ENCODE results near the gene TWF2. TPM values are rescaled to one million over a fixed set of nuclear protein-coding genes. Genes with fewer than 3 reads are reported as not detected.

TWF2 gene
- total and polyA plus RNA-seq, 2 of the 13 experiments (the other 11 are each of a cell fraction or from before 2014, with no cell fraction given) = 45.5 to 108 TPM

DNA sequence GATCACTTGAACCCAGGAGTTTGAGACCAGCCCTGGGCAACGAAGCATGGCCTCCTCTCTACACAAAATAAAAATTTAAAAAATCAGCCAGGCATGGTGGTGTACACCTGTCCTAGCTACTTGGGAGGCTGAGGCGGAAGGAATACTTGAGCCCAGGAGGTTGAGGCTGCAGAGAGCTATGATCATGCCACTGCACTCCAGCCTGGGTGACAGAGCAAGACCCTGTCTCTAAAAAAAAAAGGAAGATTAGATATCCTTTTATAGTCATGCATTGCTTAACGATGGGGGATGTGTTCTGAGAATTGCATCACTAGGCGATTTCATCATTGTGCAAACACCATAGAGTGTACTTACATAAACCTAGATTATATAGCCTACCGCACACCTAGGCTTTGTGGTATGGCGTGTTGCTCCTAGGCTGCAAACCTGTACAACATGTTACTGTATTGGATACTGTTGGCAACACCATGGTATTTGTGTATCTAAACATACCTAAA is 28.4 kb downstream of the TWF2 start:
- ChIA-PET POLR2A (interaction anchor here (0.7 to 1.5 kb wide), 7 partner anchors 9 to 79 kb away, joined by 3 to 7 read pairs (median 3); partner anchors contain the start of gene POC1A), CTCF (ENCODE audit: low intra/inter-chr PET ratio, low total read pairs) (no interaction called here)
- peak; percentile 96 for DNase-seq (ENCODE audit: low spot score)
- Histone ChIP-seq H3K9me3 (ENCODE audit: low read length) (no peaks in the 10 kb centered on the region), H3K4me2 (ENCODE audit: low read depth, low read length) (no peak overlapping the region), H3K27me3 (ENCODE audit: control insufficient read depth in 1 of 2, insufficient read depth in 2 of 2, low read length in 2 of 2) (no peaks in the 10 kb centered on the region), H3K27ac (ENCODE audit: extremely low read length, insufficient read depth, low read length) (peak overlapping the region; percentile 77), H3K36me3 (replicated peaks in 1 of 2; ENCODE audit: control insufficient read depth in 1 of 2, insufficient read depth in 2 of 2, low read length in 2 of 2) (peaks cover 22 to 76% of the 10 kb centered on the region in 2 experiments), H3K9ac (ENCODE audit: insufficient read depth, low read depth, low read length) (peak overlapping the region; percentile 50), H3K79me2 (ENCODE audit: insufficient read depth, low read length) (no peaks in the 10 kb centered on the region), H4K20me1 (ENCODE audit: insufficient read depth, low read length) (no peaks in the 10 kb centered on the region), H3K4me1 (ENCODE audit: insufficient read depth, low read length) (peaks cover 49% of the 10 kb centered on the region), H3K4me3 (replicated peaks in 1 of 3; ENCODE audit: insufficient read depth in 1 of 3, low read depth in 2 of 3, low read length in 3 of 3) (no peak overlapping the region), H2AFZ (ENCODE audit: low read length) (no peak overlapping the region)
- in situ Hi-C loops (cut with HindIII; ENCODE audit: extremely low pct_ligation_motif_present, low pct_unique_long_range_greater_than_20kb) = no loop called here
- FAIRE-seq = peak; percentile 85
- WGBS (ENCODE audit: low lambda C conversion rate) = 25% methylated on average over 6 of the region's 6 CpGs
- peak; percentile 85 for ATAC-seq
- intact Hi-C loops (cut with micrococcal nuclease; ENCODE audit: unreplicated experiment) = loop anchor here (1.0 to 2.0 kb wide), 2 partner anchors 12 to 56 kb away; partner anchors contain the start of genes ALAS1 and POC1A
- BruUV-seq (replicated peaks) = no TSS peak
- TF ChIP-seq ZBTB40 (IDR thresholded peaks at IDR 0.05) (no peak), ZBTB40 (CRISPR knock-in tag; IDR thresholded peaks at IDR 0.05) (no peak), DNMT1 (CRISPR knock-in tag; IDR thresholded peaks at IDR 0.05) (no peak), ZNF646 (CRISPR knock-in tag; IDR thresholded peaks at IDR 0.05) (no peak), ZNF317 (CRISPR knock-in tag; IDR thresholded peaks at IDR 0.05) (peak; percentile 60; the same call in 1 of the 2 replicates), RFXAP (CRISPR knock-in tag; IDR thresholded peaks at IDR 0.05; ENCODE audit: borderline replicate concordance) (0 out of 2 replicates have a peak, but pooled peaks have one; percentile 59), NFIC (IDR thresholded peaks at IDR 0.05; ENCODE audit: low read length) (peak; percentile 79), ZNF34 (CRISPR knock-in tag; IDR thresholded peaks at IDR 0.05; ENCODE audit: borderline replicate concordance) (0 out of 2 replicates have a peak, but pooled peaks have one; percentile 49)
